GM18868 (cell line): Measurements from ENCODE around the gene MSL3.
A peak's percentile ranks its signal among the peaks of the same experiment; 100 is the strongest.

Source experiments
- ATAC-seq: cut with Tn5 transposase; IDR thresholded peaks from one replicate; pipeline ENCODE4 v1.9.1; 2021; ENCODE audit warnings: mild to moderate bottlenecking, moderate library complexity; ENCODE audit not compliant: unreplicated experiment

The MSL3 gene, protein sequence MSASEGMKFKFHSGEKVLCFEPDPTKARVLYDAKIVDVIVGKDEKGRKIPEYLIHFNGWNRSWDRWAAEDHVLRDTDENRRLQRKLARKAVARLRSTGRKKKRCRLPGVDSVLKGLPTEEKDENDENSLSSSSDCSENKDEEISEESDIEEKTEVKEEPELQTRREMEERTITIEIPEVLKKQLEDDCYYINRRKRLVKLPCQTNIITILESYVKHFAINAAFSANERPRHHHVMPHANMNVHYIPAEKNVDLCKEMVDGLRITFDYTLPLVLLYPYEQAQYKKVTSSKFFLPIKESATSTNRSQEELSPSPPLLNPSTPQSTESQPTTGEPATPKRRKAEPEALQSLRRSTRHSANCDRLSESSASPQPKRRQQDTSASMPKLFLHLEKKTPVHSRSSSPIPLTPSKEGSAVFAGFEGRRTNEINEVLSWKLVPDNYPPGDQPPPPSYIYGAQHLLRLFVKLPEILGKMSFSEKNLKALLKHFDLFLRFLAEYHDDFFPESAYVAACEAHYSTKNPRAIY

DNA sequence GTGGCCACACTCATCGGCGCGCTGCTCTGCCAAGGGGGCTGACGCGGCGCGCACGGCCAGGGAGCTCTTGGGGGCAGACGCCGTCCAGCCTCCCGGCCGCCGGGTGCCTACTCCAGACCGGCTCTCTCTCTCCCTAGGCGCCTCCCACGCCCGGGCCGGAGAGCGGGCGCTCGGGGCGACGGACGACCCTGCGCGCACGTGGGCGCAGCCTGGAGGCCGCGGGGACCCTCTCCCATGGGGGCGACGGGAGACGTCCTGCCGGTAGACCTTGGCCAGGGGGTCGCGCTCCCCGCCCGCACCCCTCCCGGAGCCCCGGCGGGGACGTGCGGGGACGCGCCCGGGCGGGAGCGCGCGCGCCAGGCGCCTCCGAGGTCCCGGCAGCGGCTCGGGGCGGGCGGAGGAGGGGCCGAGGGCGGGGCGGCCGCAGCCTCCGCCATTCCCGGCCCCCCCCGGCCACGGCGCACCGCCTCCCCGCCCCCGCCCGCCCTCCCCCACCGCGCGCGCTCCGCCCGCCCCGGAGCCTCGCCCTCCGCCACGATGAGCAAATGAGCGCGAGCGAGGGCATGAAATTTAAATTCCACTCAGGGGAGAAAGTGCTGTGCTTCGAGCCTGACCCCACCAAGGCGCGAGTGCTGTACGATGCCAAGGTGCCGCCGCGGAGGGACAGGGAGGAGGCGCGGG, at the start of gene MSL3:
Gene MSL3, plus strand, starts transcription at position 519 of the 681 bp plus-strand sequence. Its CDS starts 27 bp downstream, at position 546.
- peak; percentile 34 for ATAC-seq

DNA sequence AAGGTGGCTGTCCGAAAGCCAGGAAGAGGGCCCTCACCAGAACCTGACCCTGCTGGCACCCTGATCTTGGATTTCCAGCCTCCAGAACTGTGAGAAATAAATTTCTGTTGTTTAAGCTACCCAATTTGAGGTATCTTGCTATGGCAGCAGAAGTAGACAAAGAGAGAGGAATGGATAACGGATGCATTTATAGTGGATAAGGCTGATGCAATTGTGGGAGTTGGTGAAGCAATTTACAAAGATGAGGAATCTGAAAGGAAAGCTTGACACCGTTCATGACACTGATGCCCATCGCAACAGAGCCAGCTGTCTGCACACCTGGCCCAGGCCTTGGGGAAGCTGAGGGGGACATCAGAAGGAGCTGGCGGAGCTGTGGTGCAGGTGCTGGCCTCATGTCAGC, 35.7 kb upstream of the MSL3 start:
- no peak for ATAC-seq

DNA sequence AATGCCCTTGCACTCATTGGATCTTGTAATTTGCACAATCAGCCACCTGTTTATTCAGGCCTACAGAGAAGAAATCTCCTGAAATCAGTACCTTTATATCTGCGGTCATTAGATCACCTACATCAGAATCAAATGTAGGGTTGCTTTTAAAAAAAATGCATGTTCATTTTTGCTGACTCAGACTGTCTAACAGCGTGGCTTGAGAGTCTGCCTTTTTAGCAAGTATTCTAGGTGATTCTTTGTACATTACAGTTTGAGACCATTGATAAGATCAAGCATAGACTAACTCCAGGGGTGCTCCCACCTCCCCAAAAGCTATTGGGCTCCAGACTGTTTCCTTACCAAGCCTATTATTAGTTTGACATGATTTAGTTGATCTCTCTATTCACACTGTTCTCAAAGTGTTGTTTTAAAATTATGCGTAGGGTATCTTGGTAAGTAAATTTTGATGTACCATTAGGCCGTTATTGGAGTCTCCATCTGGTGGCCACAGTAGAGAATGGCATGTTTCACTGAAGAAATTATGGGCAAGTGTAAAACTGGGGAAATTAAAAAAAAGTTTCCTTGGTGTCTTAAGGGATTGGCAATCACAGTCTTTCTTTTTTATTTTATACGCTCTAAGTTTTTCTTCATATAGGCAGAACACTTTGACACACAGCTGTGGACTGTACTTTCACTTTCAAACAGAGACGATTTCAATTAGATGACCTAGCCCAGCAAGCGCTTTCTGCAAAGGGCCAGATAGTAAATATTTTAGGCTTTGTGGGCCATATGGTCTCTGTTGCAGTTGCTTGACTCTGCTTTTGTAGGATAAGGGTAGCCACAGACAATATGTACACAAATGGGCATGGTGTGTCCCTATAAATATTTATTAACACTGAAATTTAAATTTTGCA, 33.7 kb upstream of the MSL3 start:
- ATAC-seq = no peak

DNA sequence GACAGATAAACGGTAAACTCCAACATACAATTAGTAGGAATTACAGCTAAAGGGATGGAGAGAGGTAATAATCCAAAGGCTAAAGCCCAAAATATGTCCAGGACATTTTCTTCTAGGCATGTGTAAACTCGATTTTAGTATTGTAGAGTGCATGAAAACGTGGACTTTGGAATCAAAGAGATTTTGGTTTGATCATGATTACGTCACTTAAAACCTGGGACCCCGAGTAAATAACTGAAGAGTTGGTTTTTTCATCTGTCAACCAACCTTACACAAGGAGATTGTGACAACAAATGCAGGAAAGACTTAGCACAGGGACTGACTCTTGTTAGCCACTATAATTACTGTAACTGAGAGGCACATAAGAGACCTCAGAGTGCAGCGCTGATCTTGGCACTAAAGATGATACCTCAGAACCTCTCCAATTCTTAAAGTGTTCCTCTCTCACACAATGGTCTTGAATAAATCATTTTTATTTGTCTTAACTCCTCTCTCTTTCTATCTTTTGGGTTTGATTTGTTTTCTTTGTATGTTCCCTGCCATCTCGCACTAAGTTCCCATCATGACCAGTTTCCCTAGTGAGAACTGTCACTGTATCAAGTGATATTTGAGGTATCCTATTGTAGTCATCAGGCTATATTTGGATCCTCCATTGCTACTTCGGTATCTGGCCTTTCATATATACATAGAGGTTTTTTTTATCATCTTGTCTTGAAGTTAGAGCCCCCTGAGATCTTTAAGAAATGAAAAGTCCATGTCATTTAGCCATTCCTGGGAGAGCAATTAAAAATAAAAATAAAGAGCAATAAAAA, 32.2 kb upstream of the MSL3 start:
- ATAC-seq = no peak

DNA sequence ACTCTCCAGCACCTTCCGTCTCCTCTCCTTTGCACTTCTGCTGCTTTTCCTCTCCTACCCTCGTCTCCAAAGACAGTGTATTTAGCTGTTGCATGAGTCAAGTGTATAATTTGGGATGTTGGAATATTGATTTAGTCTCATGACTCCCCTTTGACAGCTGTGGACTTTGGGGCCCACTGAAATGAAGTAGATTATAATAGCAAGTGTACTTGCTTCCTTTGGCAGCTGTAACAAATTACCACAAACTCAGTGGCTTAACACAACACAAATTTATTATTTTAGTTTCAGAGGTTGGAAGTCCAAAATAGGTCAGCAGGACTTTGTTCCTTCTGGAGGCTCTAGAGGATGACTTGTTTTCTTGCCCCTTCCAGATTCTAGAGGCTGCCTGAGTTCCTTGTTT, 29.5 kb upstream of the MSL3 start:
- no peak for ATAC-seq

DNA sequence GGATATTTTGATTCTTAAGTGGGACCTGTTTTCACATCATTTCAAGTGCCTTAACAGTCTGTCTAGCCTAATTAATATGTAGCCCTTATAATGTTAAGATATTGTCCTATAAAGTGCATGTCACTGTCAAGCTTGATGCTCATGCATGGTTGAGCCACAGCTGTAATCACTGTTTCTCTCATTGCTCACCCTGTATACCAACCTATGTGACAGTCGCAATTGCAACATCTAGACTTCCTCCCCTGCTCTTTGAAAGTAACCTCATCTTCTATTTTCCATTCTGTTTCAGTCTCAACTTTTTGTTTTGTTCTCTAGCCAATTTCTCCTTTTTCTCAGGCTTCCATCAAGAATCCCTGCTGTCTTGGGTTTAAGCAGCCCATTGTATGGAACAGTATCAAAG, 24.4 kb upstream of the MSL3 start:
- peak; percentile 72 for ATAC-seq

DNA sequence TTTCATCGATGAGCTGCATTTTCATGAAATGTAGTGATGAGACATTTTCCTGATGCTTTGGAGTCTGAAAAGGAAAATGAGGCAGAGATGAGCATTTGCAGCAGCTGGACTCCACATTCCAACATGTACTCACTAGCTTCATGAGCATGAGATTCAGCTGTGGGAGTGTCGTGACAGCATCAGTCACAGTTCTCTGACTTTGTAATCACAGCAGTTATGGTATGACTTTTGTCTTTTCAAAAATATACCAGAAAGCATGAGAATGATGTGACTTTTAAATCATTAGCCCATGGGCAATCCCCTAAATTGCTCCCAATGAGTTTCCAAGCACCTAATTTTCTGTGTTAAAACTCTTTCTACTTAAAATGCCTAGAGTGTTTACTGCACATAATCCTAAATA, 18.3 kb upstream of the MSL3 start:
- peak; percentile 49 for ATAC-seq

DNA sequence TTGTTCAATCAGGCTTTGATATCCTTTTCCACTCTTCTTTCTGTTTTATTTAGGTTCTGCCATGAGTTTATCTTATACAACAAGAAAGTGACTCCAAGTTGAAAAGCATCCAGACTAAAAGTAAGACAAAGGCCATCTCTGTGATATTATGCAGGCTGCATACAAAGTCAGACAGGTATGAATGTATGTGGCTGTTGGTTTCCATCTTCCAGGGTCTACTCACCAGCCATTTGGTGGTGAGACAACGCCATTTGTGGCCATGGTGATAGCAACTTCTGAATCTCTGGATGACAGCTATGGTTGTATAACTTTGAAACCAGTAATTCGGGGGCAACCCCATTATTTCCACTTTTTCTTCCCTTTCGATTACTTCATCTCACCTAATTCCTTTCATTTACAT, 17.2 kb upstream of the MSL3 start:
- no peak for ATAC-seq

DNA sequence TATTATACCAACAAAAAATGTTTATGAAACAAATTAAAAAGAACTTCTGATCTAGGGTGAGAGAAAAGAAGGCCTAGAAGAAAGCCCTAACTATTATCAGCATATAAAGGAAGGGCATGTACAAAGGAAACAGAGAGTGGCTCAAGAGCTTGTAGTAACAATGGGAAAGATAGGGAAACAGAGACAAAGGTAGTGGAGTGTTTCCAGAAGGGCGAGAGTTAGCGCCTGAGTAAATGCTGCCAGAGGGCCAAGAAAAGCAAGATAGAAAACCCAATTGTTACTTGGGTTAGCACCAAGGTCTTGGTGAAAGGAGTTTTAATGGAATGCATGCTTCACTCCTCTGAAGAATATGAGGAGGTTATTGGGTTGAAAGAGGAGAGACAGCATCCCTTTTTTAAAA, 16.5 kb upstream of the MSL3 start:
- no peak for ATAC-seq

DNA sequence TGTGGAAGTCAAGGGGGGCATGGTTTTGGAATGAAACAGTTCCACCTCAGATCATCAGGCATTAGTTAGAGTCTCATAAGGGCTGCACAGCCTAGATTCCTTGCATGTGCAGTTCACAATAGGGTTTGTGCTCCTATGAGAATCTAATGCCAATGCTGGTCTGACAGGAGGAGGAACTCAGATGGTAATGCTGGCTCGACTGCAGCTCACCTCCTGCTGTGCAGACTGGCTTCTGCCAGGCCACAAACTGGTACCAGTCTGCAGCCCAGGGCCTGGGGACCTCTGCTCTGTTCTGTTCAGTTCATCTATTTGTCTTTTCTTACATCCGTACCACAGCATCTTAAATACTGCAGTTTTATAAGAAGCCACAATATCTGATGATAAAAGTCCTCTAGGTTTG, 12.2 kb upstream of the MSL3 start:
- no peak for ATAC-seq

DNA sequence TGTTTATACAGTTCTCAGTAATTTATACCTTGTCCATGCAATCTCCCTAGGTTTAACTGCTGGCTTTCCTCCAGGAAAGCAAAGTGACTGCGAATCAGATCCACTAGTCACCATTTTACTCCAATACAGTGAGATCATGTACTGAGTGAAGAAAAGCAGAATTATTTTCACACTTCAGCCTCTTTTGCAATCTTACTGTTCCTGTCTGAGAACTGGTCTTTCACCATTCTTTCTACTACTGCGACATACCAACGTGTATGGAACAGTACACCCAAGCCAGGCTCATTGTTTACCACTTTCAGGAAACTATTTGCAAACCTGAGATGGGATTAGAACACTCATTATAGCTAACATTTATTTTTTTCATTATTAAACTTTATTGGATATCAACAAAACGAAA, 8.0 kb upstream of the MSL3 start:
- ATAC-seq = no peak

DNA sequence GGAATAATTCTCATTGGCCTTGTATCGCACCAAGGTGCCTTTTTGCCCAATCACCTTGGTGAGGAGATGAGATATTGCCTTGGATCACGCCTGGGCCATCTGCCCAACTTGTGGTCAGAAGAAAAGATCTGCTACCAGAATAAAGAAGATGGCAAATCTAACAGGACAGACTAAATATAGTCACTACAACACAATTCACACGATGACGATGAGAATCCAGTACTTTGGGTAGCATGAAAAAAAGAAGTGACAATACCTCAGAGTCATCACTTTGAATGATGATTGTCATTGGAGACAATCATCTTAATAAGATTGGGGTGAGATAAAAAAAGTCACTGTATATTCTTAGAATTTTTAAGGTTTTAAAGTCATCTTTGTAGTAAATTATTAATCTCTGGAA, 7.3 kb upstream of the MSL3 start:
- ATAC-seq = no peak

DNA sequence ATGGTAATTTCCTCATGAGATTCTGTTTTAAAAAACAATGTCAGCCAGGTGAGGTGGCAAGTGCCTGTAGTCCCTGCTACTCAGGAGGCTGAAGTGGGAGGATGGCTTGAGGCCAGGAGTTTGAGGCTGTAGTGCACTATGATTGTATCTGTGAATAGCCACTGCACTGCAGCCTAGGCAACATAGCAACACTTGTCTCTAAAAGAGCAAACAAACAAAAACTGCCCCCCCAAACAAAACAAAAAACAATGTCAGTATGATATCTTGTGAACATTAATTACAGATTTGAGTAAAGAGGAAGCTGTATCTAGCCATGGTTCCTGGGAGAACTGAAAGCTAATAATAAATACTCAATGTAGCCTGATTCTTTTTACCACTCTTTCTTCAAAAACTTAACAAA, 6.8 kb upstream of the MSL3 start:
- ATAC-seq = no peak

DNA sequence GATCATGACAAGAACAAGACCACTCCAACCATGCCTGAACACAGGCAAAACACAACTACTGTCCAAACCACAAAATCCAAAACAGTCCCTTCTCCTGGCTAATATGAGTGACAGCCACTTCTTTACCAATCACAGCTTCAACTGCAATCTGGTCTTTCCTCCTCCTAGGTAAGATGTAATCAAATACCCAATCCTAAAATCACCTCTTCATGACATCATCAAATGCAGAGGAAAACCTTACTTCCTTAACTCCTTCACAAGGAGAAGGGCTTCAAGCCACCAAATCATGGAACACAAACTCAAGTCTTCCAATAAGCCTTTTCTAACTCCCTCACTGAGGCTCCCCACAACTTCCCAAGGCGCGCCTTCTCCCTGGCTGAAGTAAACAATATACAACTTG, 4.4 kb upstream of the MSL3 start:
- ATAC-seq = no peak

DNA sequence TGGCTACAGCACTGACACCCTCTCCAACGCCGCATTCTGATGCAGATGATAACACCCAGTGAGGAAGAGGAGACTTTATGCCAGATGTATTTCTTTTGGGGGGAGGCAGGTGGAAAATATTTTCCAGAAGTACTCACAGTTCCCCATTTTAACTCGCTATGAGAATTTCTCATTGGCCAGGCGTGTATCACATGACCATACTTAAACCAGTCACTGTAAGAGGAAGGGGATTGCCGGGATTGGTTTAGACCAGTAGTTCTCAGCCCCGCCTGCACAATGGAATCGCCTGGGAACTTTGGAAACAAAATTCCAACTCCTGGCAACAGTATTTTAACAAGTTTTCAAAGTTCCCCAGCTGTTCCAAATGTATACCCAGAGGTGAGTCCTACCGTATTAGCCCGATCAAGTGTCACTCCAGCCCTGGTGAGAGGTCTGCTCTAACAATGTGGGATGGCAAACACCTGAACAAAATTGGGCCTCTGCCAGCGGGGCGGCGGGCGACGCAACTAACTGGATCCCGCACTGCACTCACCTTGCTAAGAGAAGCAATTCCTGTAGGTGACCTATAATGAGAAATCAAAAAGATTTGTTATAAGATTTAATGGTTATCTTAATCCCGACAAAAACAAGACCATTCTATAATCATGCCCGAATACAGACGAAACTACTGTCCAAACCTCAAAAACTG, 2.9 kb upstream of the MSL3 start:
- ATAC-seq = no peak

DNA sequence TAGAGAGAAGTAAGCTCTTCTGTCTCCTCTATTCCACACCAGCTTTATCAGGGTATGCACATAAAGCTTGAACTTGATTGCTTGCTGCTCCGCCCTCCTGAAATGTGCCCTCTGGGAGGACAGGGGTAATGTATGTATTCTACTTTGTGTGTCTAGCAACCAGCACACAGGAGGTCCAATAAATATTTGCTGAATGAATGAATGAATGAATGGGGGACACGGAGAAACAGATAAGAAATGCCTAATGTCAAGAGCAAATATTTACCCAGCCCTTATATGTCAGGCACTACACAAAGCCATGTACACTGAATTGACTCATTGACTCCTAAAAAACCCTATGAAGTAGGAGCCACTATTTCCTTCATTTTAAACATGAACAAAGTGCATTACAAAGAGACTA, 2.3 kb upstream of the MSL3 start:
- no peak for ATAC-seq

DNA sequence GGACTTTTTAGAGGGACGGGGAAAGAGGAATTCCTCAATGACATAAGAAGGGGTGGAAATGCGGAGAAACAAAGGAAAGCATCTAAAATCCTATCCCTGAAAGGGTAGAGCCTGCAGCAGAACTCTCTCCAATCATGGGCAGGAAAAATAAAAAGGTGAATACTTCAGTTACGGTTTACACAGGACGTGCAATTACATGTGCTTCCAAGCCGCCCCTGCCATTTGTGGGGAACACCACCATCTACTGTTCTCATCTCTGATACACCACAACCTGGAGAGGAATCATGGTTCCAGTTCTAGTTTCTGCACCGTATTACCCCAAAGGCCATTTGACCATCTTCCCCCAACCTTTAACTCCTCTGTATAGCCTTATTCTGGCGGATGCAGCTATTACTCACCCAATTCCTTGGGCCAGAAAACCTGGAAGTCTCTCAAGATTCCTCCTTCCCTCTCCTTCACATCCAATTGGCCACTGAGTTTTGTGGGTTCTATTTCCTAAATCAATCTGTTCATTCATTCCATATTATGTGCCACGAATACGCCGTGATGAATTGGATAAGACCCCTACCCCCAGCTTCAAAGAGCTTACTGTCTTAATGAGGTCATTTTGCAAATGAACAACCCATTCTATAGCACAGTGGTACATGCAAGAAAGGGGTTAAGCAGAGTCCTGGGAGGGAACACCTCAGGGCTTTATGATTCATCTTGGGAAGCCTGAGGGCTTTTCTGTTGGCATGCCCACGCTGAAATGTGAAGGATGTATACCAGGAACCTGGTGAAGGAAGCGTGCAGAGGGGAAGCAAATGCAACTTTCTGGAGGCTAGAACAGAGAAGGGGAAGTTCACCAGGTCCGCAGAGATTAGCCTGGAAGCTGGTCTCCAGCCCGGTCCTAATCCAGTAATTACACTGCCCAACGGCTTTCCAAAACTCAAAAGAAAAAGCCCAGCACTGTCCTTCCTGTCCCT, 1.4 kb upstream of the MSL3 start:
- no peak for ATAC-seq

DNA sequence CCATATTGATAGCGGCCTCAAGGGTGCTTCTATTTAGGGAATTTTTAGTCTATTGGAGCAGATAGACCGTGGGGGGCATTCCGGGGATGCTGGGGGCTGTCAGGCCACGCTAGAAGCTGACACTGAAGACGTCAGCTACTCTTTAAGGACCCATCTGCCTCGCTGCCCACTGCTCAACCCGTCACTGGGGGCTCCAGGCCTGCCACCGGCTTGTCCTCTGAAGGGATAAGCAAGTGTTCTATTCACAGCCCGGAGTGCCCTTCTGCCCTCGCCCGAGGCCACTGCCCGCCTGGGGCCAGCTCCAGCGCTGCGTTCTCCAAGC, 679 bp upstream of the MSL3 start:
- no peak for ATAC-seq
